Panc1 (cell line): ENCODE data around the gene NFAM1.

Source experiments
- POLR2AphosphoS5 ChIP-seq: IDR thresholded peaks from 2 replicates; pipeline ENCODE4 v1.6.1; 2012; ENCODE audit warnings: mild to moderate bottlenecking, low read depth, low read length, moderate library complexity
- TF ChIP-seq, protein P1 (sequence below): fragments of 450-650 bp; IDR thresholded peaks from 2 replicates; pipeline ENCODE4 v1.5.1; 2017; ENCODE audit warnings: mild to moderate bottlenecking

DNA sequence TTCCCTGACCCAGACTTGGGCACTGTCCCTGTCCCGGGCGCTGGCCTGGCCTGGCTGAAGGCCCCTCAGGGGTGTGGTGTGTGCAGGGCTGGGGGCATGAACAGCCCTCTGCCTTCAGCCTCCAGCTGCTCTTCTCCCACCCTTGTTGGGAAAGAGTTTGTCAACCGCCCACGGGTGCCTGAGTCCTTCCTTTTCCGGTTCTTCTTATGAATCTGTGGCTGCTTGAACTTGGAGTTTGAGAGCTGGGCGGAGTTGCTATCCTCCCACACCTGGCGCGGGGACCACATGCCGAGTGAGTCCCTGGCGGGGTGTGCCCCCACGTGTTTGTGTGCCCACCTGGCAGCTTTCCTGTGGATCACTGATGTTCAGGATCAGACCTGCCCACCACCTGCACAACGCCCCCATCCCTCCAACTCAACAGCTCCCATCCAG lies 13.4 kb downstream of the NFAM1 start:
- no peak for TF ChIP-seq POLR2AphosphoS5
- TF ChIP-seq, protein P1, sequence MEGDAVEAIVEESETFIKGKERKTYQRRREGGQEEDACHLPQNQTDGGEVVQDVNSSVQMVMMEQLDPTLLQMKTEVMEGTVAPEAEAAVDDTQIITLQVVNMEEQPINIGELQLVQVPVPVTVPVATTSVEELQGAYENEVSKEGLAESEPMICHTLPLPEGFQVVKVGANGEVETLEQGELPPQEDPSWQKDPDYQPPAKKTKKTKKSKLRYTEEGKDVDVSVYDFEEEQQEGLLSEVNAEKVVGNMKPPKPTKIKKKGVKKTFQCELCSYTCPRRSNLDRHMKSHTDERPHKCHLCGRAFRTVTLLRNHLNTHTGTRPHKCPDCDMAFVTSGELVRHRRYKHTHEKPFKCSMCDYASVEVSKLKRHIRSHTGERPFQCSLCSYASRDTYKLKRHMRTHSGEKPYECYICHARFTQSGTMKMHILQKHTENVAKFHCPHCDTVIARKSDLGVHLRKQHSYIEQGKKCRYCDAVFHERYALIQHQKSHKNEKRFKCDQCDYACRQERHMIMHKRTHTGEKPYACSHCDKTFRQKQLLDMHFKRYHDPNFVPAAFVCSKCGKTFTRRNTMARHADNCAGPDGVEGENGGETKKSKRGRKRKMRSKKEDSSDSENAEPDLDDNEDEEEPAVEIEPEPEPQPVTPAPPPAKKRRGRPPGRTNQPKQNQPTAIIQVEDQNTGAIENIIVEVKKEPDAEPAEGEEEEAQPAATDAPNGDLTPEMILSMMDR = no peak
